Heart left ventricle (tissue), 16 donors: ENCODE results near the gene ZBTB8B. TPM values are rescaled to one million over a fixed set of nuclear protein-coding genes. Genes with fewer than 3 reads are reported as not detected.

Source experiments
- ATAC-seq, 4 donors: fragments of 200-7000 bp; cut with Tn5 transposase; one replicate each; pipeline ENCODE4 v1.9.1; 2020 to 2022; ENCODE audit warnings: moderate library complexity in 4 of 4, mild to moderate bottlenecking in 3 of 4, moderate number of reproducible peaks in 1 of 4
- DNase-seq, 5 donors: peaks; one replicate each; pipeline ENCODE4 v3.0.0-alpha.2; 2020
- H3K27ac ChIP-seq, 12 donors: fragments of 200-600 bp; sonication (generic) in 4 of 12; one replicate each; pipeline versions ENCODE4 v1.5.0 to v1.8.0; 2016 to 2022; ENCODE audit warnings: mild to moderate bottlenecking in 2 of 12
- H3K27me3 ChIP-seq, 9 donors: fragments of 200-600 bp; sonication (generic) in 2 of 9; one replicate each; pipeline versions ENCODE4 v1.5.1 to v1.8.0; 2016 to 2022; ENCODE audit warnings: mild to moderate bottlenecking in 3 of 9
- H3K36me3 ChIP-seq, 9 donors: fragments of 200-600 bp; sonication (generic) in 2 of 9; one replicate each; pipeline versions ENCODE4 v1.5.0 to v1.8.0; 2018 to 2022; ENCODE audit warnings: mild to moderate bottlenecking in 2 of 9
- H3K4me1 ChIP-seq, 12 donors: fragments of 200-600 bp; sonication (generic) in 4 of 12; one replicate each; pipeline versions ENCODE4 v1.5.0 to v1.8.0; 2016 to 2022; ENCODE audit warnings: mild to moderate bottlenecking in 3 of 12
- H3K4me3 ChIP-seq, 12 donors: fragments of 200-600 bp; sonication (generic) in 4 of 12; one replicate each; pipeline versions ENCODE4 v1.5.0 to v1.8.0; 2017 to 2022; ENCODE audit warnings: mild to moderate bottlenecking in 9 of 12, moderate library complexity in 4 of 12
- H3K9me3 ChIP-seq, 12 donors: fragments of 200-600 bp; sonication (generic) in 4 of 12; one replicate each; pipeline versions ENCODE4 v1.5.0 to v1.8.0; 2016 to 2022; ENCODE audit warnings: mild to moderate bottlenecking in 1 of 12
- POLR2A ChIP-seq, 2 donors: fragments of 450-650 bp; IDR thresholded peaks; one replicate each; pipeline ENCODE4 v1.6.1; 2017; ENCODE audit warnings: antibody characterized with exemption in 2 of 2, mild to moderate bottlenecking in 2 of 2, moderate library complexity in 2 of 2
- WGBS, 4 donors: extraction: QIAGEN DNeasy Blood & Tissue Kit in 2 of 4; methylation state at CpG; one replicate each; pipeline versions ENCODE4 v1.1.5 to v1.1.7; 2013 to 2018; 5-methylcytosine and 5-hydroxymethylcytosine counted together
- intact Hi-C, 10 donors: fragments of 100-400 bp; cut with DNase I; formaldehyde crosslinking; loops; one replicate each; pipeline versions ENCODE4 v1.11.1 to v1.14.2; 2022
- polyA plus RNA-seq, 2 donors: library from polyadenylated mRNA; stranded (reverse); fragments of 200-250 nt; gene quantifications; one replicate each; pipeline ENCODE4 v1.2.3, GENCODE V29; 2013
- total RNA-seq, 9 donors: library from RNA; depleted of rRNA in 2 of 9; stranded (reverse); fragments of >200 nt in 2 of 9; fragmentation: NEBNext Ultra II Directional in 3 of 9; extraction: Animal tissue kit (Norgen Biotek cat#: 25700) in 3 of 9; gene quantifications; one replicate each; pipeline versions ENCODE4 v1.1.0 to v1.2.4, GENCODE V29; 2016 to 2023
- TF ChIP-seq, protein P1 (sequence below), 12 donors: fragments of 200-600 bp; sonication (generic) in 4 of 12; IDR thresholded peaks; one replicate each; pipeline versions ENCODE4 v1.5.0 to v1.8.0; 2018 to 2022; ENCODE audit warnings: antibody characterized with exemption in 12 of 12, mild to moderate bottlenecking in 5 of 12
- donor health status: ischemic (EF 13 %, LVEDD 7.1; RV severe dilation, severe dysfunction).
- donor health status: healthy with polysubstance abuse.
- donor health status: DM: no; HTN: yes; CAD: no.
- donor health status: DM: no; HTN: no; CAD: no.
- donor health status: ischemic (EF 25% LVEDD 6.9; RV normal size, moderate dysfunction).
- donor health status: ischemic (EF 25% LVEDD 5.7; RV mildly dilated, moderate dysfunction).
- donor health status: healthy.
- donor health status: DM: yes; HTN: yes; CAD: no.
- donor health status: ischemic (EF 35%, LVEDD 5.7; RV mildly dilated, moderate dysfunction).
- donor health status: nonischemic (EF 11% LVEDD 7.7; RV severe dilation, severe dysfunction).
- donor health status: DM: yes; HTN: yes; CAD: no.
- donor health status: PGD.
- donor health status: ischemic (EF 29% LVEDD 5.4; RV normal size, mild dysfunction).
- donor health status: nonischemic (EF 23%, LVEDD 6.1; RV moderate dilation, normal function).

ZBTB8B gene
- total and polyA plus RNA-seq, 11 donors: 0.01 to 0.02 TPM; not detected in 9

- 76 to 85% (median 84%) methylated on average over 5 of the region's 5 CpGs for WGBS, 4 donors
- Histone ChIP-seq H3K4me3 (no peak overlapping the region), H3K9me3 (no peaks in the 10 kb centered on the region), H3K36me3 (no peaks in the 10 kb centered on the region), H3K27ac (no peak overlapping the region), H3K4me1 (no peaks in the 10 kb centered on the region), H3K27me3 (no peaks in the 10 kb centered on the region)
- ATAC-seq: no peak
- DNase-seq: no peak
- intact Hi-C loops: no loop called here
- no peak for TF ChIP-seq POLR2A (IDR thresholded peaks at IDR 0.05)
- TF ChIP-seq, protein P1, sequence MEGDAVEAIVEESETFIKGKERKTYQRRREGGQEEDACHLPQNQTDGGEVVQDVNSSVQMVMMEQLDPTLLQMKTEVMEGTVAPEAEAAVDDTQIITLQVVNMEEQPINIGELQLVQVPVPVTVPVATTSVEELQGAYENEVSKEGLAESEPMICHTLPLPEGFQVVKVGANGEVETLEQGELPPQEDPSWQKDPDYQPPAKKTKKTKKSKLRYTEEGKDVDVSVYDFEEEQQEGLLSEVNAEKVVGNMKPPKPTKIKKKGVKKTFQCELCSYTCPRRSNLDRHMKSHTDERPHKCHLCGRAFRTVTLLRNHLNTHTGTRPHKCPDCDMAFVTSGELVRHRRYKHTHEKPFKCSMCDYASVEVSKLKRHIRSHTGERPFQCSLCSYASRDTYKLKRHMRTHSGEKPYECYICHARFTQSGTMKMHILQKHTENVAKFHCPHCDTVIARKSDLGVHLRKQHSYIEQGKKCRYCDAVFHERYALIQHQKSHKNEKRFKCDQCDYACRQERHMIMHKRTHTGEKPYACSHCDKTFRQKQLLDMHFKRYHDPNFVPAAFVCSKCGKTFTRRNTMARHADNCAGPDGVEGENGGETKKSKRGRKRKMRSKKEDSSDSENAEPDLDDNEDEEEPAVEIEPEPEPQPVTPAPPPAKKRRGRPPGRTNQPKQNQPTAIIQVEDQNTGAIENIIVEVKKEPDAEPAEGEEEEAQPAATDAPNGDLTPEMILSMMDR (IDR thresholded peaks at IDR 0.05): no peak
Observed at GRCh38 chr1:32508761-32509160, 43.9 kb downstream of the ZBTB8B start.

- Histone ChIP-seq H3K4me1 (no peaks in the 10 kb centered on the region), H3K4me3 (no peak overlapping the region), H3K27me3 (no peaks in the 10 kb centered on the region), H3K36me3 (no peaks in the 10 kb centered on the region), H3K27ac (no peak overlapping the region), H3K9me3 (no peaks in the 10 kb centered on the region)
- ATAC-seq (no peak), DNase-seq (no peak)
- WGBS, 4 donors: 91 to 100% (median 96%) methylated on average over 1 of the region's 1 CpG
- intact Hi-C loops: loop anchor here in 1 of 10 donors (10.0 kb wide), 1 partner anchor 265 kb away; no protein-coding TSS in a partner anchor
- TF ChIP-seq, protein P1 (IDR thresholded peaks at IDR 0.05): no peak
- no peak for TF ChIP-seq POLR2A (IDR thresholded peaks at IDR 0.05)
Observed at GRCh38 chr1:32509939-32510338, 45.1 kb downstream of the ZBTB8B start.

Other genes with a start within 250 kb of the ZBTB8B start
- gene TMEM234, start 242.7 kb upstream of the ZBTB8B start, total RNA-seq: 10 to 100 TPM in 6 of 9 donors, 1 to 10 TPM in 3; 8.8 to 19.8 (median 10.8) TPM
- gene TMEM234, start 242.7 kb upstream of the ZBTB8B start, polyA plus RNA-seq: 10 to 100 TPM in 1 of 2 donors, 1 to 10 TPM in 1; 7.7 to 19.4 TPM
- gene EIF3I, start 242.7 kb upstream of the ZBTB8B start, total RNA-seq: 100 to 1,000 TPM in 7 of 9 donors, 10 to 100 TPM in 2; 94.8 to 191 (median 119) TPM
- gene EIF3I, start 242.7 kb upstream of the ZBTB8B start, polyA plus RNA-seq: 100 to 1,000 TPM; 140 to 388 TPM
- gene FAM167B, start 217.8 kb upstream of the ZBTB8B start, total RNA-seq: 10 to 100 TPM in 1 of 9 donors, 1 to 10 TPM in 8; 2.0 to 13.7 (median 3.8) TPM
- 10 to 100 TPM in 1 of 2 donors, 1 to 10 TPM in 1; 7.7 to 14.1 TPM for gene FAM167B, start 217.8 kb upstream of the ZBTB8B start, polyA plus RNA-seq
- gene LCK, start 213.8 kb upstream of the ZBTB8B start, total RNA-seq: 1 to 10 TPM in 2 of 9 donors, under 1 TPM in 4, not detected in 3; 0.37 to 7.6 (median 0.72) TPM
- under 1 TPM; 0.34 to 0.40 TPM for gene LCK, start 213.8 kb upstream of the ZBTB8B start, polyA plus RNA-seq
- gene HDAC1, start 173.0 kb upstream of the ZBTB8B start, total RNA-seq: 10 to 100 TPM; 22.0 to 46.6 (median 29.3) TPM
- gene HDAC1, start 173.0 kb upstream of the ZBTB8B start, polyA plus RNA-seq: 10 to 100 TPM; 20.0 to 37.6 TPM
- 10 to 100 TPM in 7 of 9 donors, 1 to 10 TPM in 2; 6.8 to 44.0 (median 12.1) TPM for gene MARCKSL1, start 128.8 kb upstream of the ZBTB8B start, total RNA-seq
- gene MARCKSL1, start 128.8 kb upstream of the ZBTB8B start, polyA plus RNA-seq: 10 to 100 TPM in 1 of 2 donors, 1 to 10 TPM in 1; 8.1 to 29.8 TPM
- 1 to 10 TPM; 1.2 to 4.4 (median 2.1) TPM for gene FAM229A, start 102.6 kb upstream of the ZBTB8B start, total RNA-seq
- gene FAM229A, start 102.6 kb upstream of the ZBTB8B start, polyA plus RNA-seq: 1 to 10 TPM; 1.4 to 4.0 TPM
- gene TSSK3, start 102.5 kb upstream of the ZBTB8B start, total RNA-seq: 1 to 10 TPM in 6 of 9 donors, under 1 TPM in 1, not detected in 2; 0.72 to 2.6 (median 1.7) TPM
- 1 to 10 TPM in 1 of 2 donors, under 1 TPM in 1; 0.37 to 3.1 TPM for gene TSSK3, start 102.5 kb upstream of the ZBTB8B start, polyA plus RNA-seq
- 10 to 100 TPM; 35.6 to 53.2 (median 44.5) TPM for gene BSDC1, start 70.6 kb upstream of the ZBTB8B start, total RNA-seq
- 10 to 100 TPM; 25.1 to 46.9 TPM for gene BSDC1, start 70.6 kb upstream of the ZBTB8B start, polyA plus RNA-seq
- gene ZBTB8A, start 74.4 kb downstream of the ZBTB8B start, total RNA-seq: 1 to 10 TPM; 1.8 to 5.0 (median 3.1) TPM
- 1 to 10 TPM; 1.1 to 2.6 TPM for gene ZBTB8A, start 74.4 kb downstream of the ZBTB8B start, polyA plus RNA-seq
- 10 to 100 TPM; 16.5 to 37.1 (median 33.7) TPM for gene ZBTB8OS, start 185.5 kb downstream of the ZBTB8B start, total RNA-seq
- gene ZBTB8OS, start 185.5 kb downstream of the ZBTB8B start, polyA plus RNA-seq: 10 to 100 TPM; 34.3 to 60.3 TPM
- gene RBBP4, start 186.1 kb downstream of the ZBTB8B start, total RNA-seq: 100 to 1,000 TPM in 5 of 9 donors, 10 to 100 TPM in 4; 73.1 to 141 (median 101) TPM
- 10 to 100 TPM; 23.4 to 82.3 TPM for gene RBBP4, start 186.1 kb downstream of the ZBTB8B start, polyA plus RNA-seq
- 10 to 100 TPM; 10.2 to 22.3 (median 14.3) TPM for gene SYNC, start 237.7 kb downstream of the ZBTB8B start, total RNA-seq
- gene SYNC, start 237.7 kb downstream of the ZBTB8B start, polyA plus RNA-seq: 1 to 10 TPM; 2.7 to 8.3 TPM